Measurements from ENCODE around the gene ZNF710.

DNA sequence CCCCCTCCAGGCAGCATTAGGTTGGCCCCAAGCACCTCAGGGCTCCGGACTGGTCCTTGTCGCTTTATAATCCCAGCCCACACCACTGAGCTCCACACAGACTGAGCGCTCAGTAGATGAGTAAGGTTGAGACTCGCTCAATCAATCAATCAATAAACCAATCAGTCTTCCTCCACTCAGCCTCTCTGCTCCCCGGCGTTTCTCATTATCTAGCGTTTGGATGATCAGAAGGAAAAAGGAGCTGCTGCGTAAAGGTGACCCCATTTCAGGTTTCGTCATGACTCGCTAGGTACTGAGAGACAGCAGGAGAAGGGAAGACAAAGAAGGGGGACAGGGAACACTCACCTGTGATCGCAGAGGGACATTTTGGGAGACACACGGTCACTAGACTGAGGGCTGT, 41.2 kb downstream of the ZNF710 start:
- TF ChIP-seq, protein P1, sequence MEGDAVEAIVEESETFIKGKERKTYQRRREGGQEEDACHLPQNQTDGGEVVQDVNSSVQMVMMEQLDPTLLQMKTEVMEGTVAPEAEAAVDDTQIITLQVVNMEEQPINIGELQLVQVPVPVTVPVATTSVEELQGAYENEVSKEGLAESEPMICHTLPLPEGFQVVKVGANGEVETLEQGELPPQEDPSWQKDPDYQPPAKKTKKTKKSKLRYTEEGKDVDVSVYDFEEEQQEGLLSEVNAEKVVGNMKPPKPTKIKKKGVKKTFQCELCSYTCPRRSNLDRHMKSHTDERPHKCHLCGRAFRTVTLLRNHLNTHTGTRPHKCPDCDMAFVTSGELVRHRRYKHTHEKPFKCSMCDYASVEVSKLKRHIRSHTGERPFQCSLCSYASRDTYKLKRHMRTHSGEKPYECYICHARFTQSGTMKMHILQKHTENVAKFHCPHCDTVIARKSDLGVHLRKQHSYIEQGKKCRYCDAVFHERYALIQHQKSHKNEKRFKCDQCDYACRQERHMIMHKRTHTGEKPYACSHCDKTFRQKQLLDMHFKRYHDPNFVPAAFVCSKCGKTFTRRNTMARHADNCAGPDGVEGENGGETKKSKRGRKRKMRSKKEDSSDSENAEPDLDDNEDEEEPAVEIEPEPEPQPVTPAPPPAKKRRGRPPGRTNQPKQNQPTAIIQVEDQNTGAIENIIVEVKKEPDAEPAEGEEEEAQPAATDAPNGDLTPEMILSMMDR (IDR thresholded peaks at IDR 0.05), result no peak
- no peak for TF ChIP-seq POLR2A (IDR thresholded peaks at IDR 0.05)

Measured in adrenal gland (tissue), 5 donors.